SK-N-MC (cell line): ENCODE measurements around the gene C1orf116.
"Not testable (repeated sequence)": the region's sequence is repeated elsewhere in the genome, so short reads cannot be mapped to it uniquely, and the experiment has no call there.

ENCODE experiments used
- DNase-seq: peaks from one replicate; pipeline ENCODE4 v3.0.0-alpha.2; 2011; ENCODE audit warnings: low read depth, low spot score
- H3K27ac ChIP-seq: fragments of 200-600 bp; sonication (generic); 2 replicates; pipeline ENCODE4 v1.5.1; 2016; ENCODE audit warnings: mixed run types
- H3K36me3 ChIP-seq: fragments of 200-600 bp; sonication (generic); 2 replicates; pipeline ENCODE4 v1.6.1; 2017; ENCODE audit warnings: antibody characterized with exemption, low read length, mixed read lengths; ENCODE audit not compliant: insufficient read depth
- H3K4me3 ChIP-seq: fragments of 200-600 bp; sonication (generic); 2 replicates; pipeline ENCODE4 v1.5.1; 2016
- H3K9ac ChIP-seq: fragments of 200-600 bp; sonication (generic); 2 replicates; pipeline ENCODE4 v1.8.0; 2017; ENCODE audit warnings: mixed run types, mixed read lengths; ENCODE audit not compliant: insufficient read length
- H3K9me3 ChIP-seq: fragments of 200-600 bp; sonication (generic); 2 replicates; pipeline ENCODE4 v1.6.1; 2017; ENCODE audit warnings: low read depth, mild to moderate bottlenecking, antibody characterized with exemption, low read length, moderate library complexity, mixed read lengths
- EZH2 ChIP-seq: fragments of 200-600 bp; sonication (generic); IDR thresholded peaks from one replicate; pipeline ENCODE4 v1.6.1; 2017; ENCODE audit warnings: antibody characterized with exemption
- FOXP2 ChIP-seq: optimal IDR thresholded peaks from 2 replicates; pipeline ENCODE3; 2011; ENCODE audit warnings: mild to moderate bottlenecking, moderate library complexity; ENCODE audit not compliant: insufficient read depth; ENCODE audit errors: extremely low read length, control extremely low read depth
- POLR2AphosphoS5 ChIP-seq: IDR thresholded peaks from 2 replicates; pipeline ENCODE4 v1.6.1; 2012; ENCODE audit warnings: mild to moderate bottlenecking, low read depth, low read length, borderline replicate concordance

C1orf116 gene

DNA sequence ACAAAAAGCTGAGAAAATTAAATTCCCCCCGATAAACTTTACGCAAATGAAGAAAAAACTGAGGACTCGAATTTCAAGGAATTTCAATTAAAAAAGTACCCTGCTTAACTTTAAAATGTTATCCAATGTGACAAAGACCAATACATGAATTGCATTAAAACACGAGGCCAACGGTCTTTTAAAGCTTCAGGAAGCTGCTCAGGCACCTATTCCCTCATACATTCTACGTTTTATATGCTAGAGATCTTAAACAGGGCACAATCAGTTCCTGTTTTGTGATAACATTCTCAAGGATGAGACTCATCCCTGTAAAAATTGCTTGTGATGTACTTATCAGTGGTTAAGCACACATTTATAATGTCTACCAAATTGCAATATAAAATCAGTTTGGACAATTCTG, 15.5 kb upstream of the C1orf116 start:
- no peaks in the 10 kb centered on the region for H3K9me3 ChIP-seq
- H3K36me3 ChIP-seq = peaks cover 36% of the 10 kb centered on the region
- no peak for TF ChIP-seq FOXP2
- TF ChIP-seq POLR2AphosphoS5 = no peak
- no peak for TF ChIP-seq EZH2
- no peak overlapping the region for H3K4me3 ChIP-seq
- no peak overlapping the region for H3K9ac ChIP-seq
- no peak for DNase-seq
- no peak overlapping the region for H3K27ac ChIP-seq

DNA sequence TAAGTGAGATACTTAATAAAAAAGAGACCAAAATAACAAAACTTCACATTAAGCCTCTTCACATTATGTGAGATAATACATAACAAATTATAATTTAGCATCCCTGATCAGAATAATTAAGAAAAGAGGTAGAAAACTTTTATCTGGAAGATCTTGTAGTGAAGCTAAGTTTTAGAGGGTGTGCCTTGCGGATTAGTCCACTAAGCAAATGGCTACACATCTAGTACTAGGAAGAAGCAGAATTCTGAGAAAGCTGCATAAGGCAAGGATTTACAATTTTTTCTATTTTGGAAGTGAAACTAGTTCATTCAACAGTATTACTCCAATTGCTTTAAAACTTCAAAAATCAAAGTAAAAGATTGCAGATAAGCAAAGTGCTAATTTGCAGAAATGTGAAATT, 14.9 kb upstream of the C1orf116 start:
- Histone ChIP-seq H3K27ac (no peak overlapping the region), H3K4me3 (no peak overlapping the region), H3K9ac (peak overlapping the region; percentile 18), H3K36me3 (peaks cover 36% of the 10 kb centered on the region), H3K9me3 (no peaks in the 10 kb centered on the region)
- TF ChIP-seq POLR2AphosphoS5 = no peak
- no peak for TF ChIP-seq FOXP2
- no peak for TF ChIP-seq EZH2
- no peak for DNase-seq

DNA sequence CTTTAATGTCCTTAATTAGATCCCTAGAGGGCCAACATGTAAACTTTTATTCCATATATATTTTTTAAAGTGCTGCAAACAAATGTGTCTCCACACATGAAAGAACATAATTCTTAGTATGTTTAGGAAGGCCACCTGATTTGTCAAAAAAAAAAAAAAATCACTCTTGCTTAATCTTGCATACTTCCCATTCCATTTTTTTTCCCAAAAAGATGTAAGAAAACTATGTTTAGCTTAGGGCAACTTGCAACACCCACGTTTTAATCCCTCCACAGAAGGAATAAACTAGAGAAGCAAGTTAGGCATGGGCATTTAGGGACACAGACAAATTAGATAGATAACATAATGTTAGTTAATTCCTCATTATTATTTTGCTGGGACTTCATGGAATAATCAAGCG, 12.9 kb upstream of the C1orf116 start:
- H3K27ac ChIP-seq = no peak overlapping the region
- H3K9me3 ChIP-seq = no peaks in the 10 kb centered on the region
- H3K4me3 ChIP-seq = no peak overlapping the region
- H3K36me3 ChIP-seq = peaks cover 36% of the 10 kb centered on the region
- TF ChIP-seq FOXP2 (no peak), POLR2AphosphoS5 (no peak), EZH2 (no peak)
- DNase-seq = no peak
- H3K9ac ChIP-seq = no peak overlapping the region

DNA sequence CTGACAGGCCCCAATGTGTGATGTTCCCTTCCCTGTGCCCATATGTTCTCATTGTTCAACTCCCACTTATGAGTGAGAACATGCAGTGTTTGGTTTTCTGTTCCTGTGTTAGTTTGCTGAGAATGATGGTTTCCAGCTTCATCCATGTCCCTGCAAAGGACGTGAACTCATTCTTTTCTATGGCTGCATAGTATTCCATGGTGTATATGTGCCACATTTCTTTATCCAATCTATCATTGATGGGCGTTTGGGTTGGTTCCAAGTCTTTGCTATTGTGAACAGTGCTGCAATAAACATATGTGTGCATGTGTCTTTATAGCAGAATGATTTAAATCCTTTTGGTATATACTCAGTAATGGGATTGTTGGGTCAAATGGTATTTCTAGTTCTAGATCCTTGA, 8.8 kb upstream of the C1orf116 start:
- H3K4me3 ChIP-seq, H3K36me3 ChIP-seq, H3K27ac ChIP-seq, DNase-seq, H3K9ac ChIP-seq, H3K9me3 ChIP-seq: not testable (repeated sequence)

DNA sequence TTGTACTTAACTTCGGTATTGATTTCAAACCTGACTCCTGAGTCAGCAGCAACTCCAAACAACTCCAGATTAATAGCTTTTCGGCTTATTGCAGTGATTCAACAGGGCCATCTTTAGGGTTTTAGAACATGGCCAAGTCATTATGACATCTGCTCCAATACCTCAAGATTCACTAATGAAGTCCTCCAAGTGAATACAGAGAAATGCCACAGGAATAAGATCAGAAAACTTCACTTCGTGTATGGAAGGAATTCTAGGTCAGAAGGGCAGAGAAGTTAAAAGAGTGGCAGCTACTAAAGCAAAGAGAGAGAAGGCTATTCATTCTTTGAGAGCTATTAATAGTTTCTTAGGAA, 7.6 kb upstream of the C1orf116 start:
- TF ChIP-seq EZH2 = no peak
- no peak for TF ChIP-seq FOXP2
- TF ChIP-seq POLR2AphosphoS5 = no peak
- H3K9me3 ChIP-seq = no peaks in the 10 kb centered on the region
- no peak overlapping the region for H3K9ac ChIP-seq
- no peak for DNase-seq
- no peaks in the 10 kb centered on the region for H3K36me3 ChIP-seq
- H3K27ac ChIP-seq = 0 out of 2 replicates have a peak overlapping the region, but pooled peaks have one; percentile 28
- H3K4me3 ChIP-seq = no peak overlapping the region

DNA sequence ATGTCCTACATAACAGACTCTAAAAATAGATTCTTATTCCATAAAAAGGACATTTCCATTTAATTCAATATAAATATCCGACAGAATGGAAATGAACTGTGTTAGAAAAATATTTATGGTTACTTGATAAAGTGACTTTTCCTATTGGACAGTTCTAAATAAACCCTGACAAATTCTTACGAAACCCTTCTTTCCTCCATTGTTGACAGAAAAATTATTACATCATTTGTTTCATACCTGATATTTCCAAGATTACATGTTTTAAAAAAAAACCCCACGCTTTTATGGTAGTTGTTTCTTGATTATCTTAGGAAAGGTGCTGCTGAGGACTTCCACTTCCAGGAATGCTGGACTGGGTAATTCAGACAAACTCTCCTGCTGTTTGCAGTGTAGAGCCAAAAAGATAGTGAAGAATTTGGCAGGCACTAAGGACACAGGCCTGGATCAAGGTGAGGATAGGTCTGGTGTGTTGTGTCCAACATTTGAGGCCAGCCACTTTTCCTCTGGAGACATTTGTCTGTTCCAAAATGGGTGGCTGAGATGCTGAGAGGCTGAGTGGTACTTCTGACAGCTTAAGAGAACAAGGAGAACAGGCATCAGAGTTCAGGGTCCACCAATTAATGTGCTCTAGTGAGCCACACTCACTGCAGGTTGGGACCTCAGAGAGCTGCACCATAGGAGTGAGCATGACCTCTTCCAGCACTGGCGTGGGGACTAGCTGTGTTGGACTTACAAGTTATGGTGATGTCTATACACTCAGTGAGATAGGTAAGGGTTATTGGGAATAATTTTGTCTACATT, 7.0 kb upstream of the C1orf116 start:
- H3K27ac ChIP-seq = no peak overlapping the region
- no peaks in the 10 kb centered on the region for H3K36me3 ChIP-seq

DNA sequence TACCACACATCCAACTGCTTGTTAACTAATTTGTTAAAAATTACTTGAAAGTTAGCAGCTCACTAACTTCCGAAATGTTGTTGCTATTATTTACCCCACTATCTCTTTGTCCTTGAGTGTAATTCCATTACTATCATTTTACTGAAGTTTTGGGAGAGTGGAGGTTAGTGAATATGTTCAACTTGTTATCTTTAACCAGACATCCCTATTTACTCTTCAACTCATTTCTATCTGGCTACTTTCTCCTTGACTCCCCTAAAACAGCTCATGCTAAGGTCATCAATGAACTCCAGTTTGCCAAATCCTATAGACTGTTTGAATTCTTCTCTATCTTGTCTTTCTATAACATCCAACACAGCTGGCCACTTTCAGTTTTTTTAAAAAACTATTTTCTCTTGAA, 4.3 kb upstream of the C1orf116 start:
- TF ChIP-seq EZH2 = no peak
- TF ChIP-seq POLR2AphosphoS5 = no peak
- no peak for TF ChIP-seq FOXP2
- no peaks in the 10 kb centered on the region for H3K9me3 ChIP-seq
- H3K36me3 ChIP-seq = no peaks in the 10 kb centered on the region
- H3K9ac ChIP-seq = no peak overlapping the region
- H3K27ac ChIP-seq = no peak overlapping the region
- DNase-seq = no peak
- H3K4me3 ChIP-seq = no peak overlapping the region

More for the DNA sequence above, 7.0 kb upstream of the C1orf116 start:
- Histone ChIP-seq H3K4me3 (no peak overlapping the region), H3K9ac (no peak overlapping the region), H3K9me3 (no peaks in the 10 kb centered on the region)
- no peak for DNase-seq
- TF ChIP-seq EZH2 (no peak), POLR2AphosphoS5 (no peak), FOXP2 (no peak)

DNA sequence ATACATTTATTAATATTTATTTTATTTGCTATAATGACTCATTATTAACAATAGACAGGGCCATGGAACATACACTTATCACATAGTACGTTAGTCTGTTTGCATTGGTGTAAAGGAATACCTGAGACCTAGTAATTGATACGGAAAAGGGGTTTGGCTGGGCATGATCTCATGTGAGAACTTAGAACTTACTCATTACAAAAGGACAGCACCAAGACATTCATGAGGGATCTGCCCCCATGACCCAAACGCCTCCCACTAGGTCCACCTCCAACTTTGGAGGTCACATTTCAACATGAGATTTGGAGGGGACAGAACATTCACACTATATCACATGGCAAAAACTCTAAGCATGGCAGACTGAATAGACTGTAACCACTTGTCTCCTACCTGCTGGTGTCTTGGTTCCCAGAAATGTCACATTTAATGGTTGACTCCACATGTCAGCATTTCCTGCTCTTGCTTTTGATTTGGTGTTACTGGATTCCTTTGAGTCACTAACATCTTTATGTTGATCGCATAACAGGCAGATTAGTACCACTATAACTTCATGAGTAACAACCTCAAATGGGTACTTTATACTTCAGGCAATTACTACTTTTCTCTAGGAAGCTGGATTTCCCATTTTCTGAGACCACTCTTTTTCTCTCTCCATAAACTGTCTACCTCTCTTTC, 3.5 kb upstream of the C1orf116 start:
- TF ChIP-seq POLR2AphosphoS5 = no peak
- no peak for TF ChIP-seq FOXP2
- TF ChIP-seq EZH2 = no peak
- H3K27ac ChIP-seq = no peak overlapping the region

DNA sequence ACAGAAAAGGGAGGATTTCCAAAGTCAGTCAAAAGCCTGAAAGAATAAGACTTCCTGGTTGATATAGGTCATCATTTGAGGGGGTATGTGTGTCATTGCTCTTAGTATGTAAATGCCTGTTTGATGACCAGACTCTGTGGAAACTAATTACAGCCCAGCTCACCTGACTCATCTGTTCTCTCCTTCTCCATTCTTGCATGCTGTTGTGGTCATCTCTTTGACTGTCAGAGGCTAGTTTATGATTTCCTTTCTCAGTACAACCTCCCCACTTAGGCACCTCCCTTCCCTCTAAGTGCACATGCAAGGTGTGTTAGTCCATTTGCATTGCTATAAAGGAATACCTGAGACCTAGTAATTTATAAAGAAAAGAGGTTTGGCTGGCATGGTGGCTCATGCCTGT, 2.4 kb upstream of the C1orf116 start:
- DNase-seq = no peak
- Histone ChIP-seq H3K9me3 (no peaks in the 10 kb centered on the region), H3K4me3 (no peak overlapping the region), H3K9ac (no peak overlapping the region), H3K36me3 (no peaks in the 10 kb centered on the region), H3K27ac (no peak overlapping the region)
- TF ChIP-seq FOXP2 (no peak), EZH2 (no peak), POLR2AphosphoS5 (no peak)

More for the DNA sequence above, 3.5 kb upstream of the C1orf116 start:
- Histone ChIP-seq H3K4me3 (no peak overlapping the region), H3K9ac (no peak overlapping the region), H3K9me3 (no peaks in the 10 kb centered on the region), H3K36me3 (no peaks in the 10 kb centered on the region)
- no peak for DNase-seq
